CD14-positive monocyte (primary cell): Measurements from ENCODE around the gene GRAMD1A. TPM values are rescaled to one million over a fixed set of nuclear protein-coding genes. Genes with fewer than 3 reads are reported as not detected.

Source experiments
- DNase-seq, 3 donors: peaks; one replicate each; pipeline ENCODE4 v3.0.0-alpha.2; 2011 to 2022
- H2AFZ ChIP-seq: 2 replicates; pipeline ENCODE4 v1.6.0; 2012; ENCODE audit warnings: mild to moderate bottlenecking, low read depth, low read length, inconsistent platforms; ENCODE audit not compliant: insufficient read depth, poor library complexity, severe bottlenecking
- H3K27ac ChIP-seq, 2 donors: 1 replicate in 1 of 2; 2 replicates in 1 of 2; pipeline ENCODE4 v1.5.1; 2012 to 2013; ENCODE audit warnings: low read length in 2 of 2, control low read depth in 1 of 2, inconsistent platforms in 1 of 2, low read depth in 1 of 2, mild to moderate bottlenecking in 1 of 2
- H3K27me3 ChIP-seq, 2 donors: one replicate each; pipeline versions ENCODE4 v1.6.0 to v1.6.1; 2011 to 2013; ENCODE audit warnings: low read length in 2 of 2; ENCODE audit not compliant: control insufficient read depth in 2 of 2, insufficient read depth in 2 of 2
- H3K36me3 ChIP-seq, 2 donors: replicated peaks in 1 of 2; 1 replicate in 1 of 2; 2 replicates in 1 of 2; pipeline versions ENCODE4 v1.5.1 to v1.6.1; 2012 to 2013; ENCODE audit warnings: low read length in 2 of 2, control low read depth in 1 of 2, inconsistent platforms in 1 of 2, mild to moderate bottlenecking in 1 of 2; ENCODE audit not compliant: insufficient read depth in 2 of 2, control insufficient read depth in 1 of 2
- H3K4me1 ChIP-seq, 2 donors: 1 replicate in 1 of 2; 2 replicates in 1 of 2; pipeline versions ENCODE4 v1.5.1 to v1.6.1; 2012 to 2013; ENCODE audit warnings: low read length in 2 of 2, control low read depth in 1 of 2, inconsistent platforms in 1 of 2, mild to moderate bottlenecking in 1 of 2, moderate library complexity in 1 of 2; ENCODE audit not compliant: insufficient read depth in 2 of 2, control insufficient read depth in 1 of 2
- H3K4me2 ChIP-seq: replicated peaks from 2 replicates; pipeline ENCODE3; 2012; ENCODE audit warnings: low read length, moderate library complexity, mild to moderate bottlenecking; ENCODE audit not compliant: poor library complexity, severe bottlenecking; ENCODE audit errors: extremely low read depth
- H3K4me3 ChIP-seq, 3 experiments: fragments of 200-600 bp in 1 of 3; sonication (generic) in 1 of 3; replicated peaks in 1 of 3; 1 replicate in 2 of 3; 2 replicates in 1 of 3; pipeline ENCODE4 v1.5.1; 2011 to 2013; ENCODE audit warnings: low read length in 3 of 3, mild to moderate bottlenecking in 3 of 3, control low read depth in 2 of 3, low read depth in 2 of 3, inconsistent platforms in 1 of 3, moderate library complexity in 1 of 3
- H3K79me2 ChIP-seq: 2 replicates; pipeline ENCODE4 v1.6.0; 2012; ENCODE audit warnings: mild to moderate bottlenecking, control low read depth, inconsistent platforms, low read length, moderate library complexity; ENCODE audit not compliant: insufficient read depth
- H3K9ac ChIP-seq: 2 replicates; pipeline ENCODE4 v1.6.0; 2017; ENCODE audit warnings: low read length, mild to moderate bottlenecking; ENCODE audit not compliant: insufficient read depth, poor library complexity, severe bottlenecking
- H3K9me3 ChIP-seq, 2 donors: replicated peaks in 1 of 2; 1 replicate in 1 of 2; 2 replicates in 1 of 2; pipeline versions ENCODE4 v1.5.1 to v1.6.1; 2012 to 2013; ENCODE audit warnings: low read length in 2 of 2, control low read depth in 1 of 2; ENCODE audit not compliant: control insufficient read depth in 1 of 2, insufficient read depth in 1 of 2
- H4K20me1 ChIP-seq: 2 replicates; pipeline ENCODE4 v1.6.0; 2012; ENCODE audit warnings: mild to moderate bottlenecking, low read length, control low read depth, moderate library complexity; ENCODE audit not compliant: insufficient read depth
- H3K27ac Mint-ChIP-seq, 7 donors: one replicate each; pipeline ENCODE4 v1.8.0; 2020; ENCODE audit warnings: mild to moderate bottlenecking in 7 of 7, mixed read lengths in 7 of 7, moderate library complexity in 6 of 7, inconsistent platforms in 2 of 7
- H3K27me3 Mint-ChIP-seq, 3 donors: one replicate each; pipeline ENCODE4 v1.8.0; 2021 to 2022; ENCODE audit warnings: low read depth in 3 of 3, mild to moderate bottlenecking in 3 of 3, mixed read lengths in 3 of 3, moderate library complexity in 3 of 3, inconsistent platforms in 1 of 3
- H3K36me3 Mint-ChIP-seq, 2 donors: one replicate each; pipeline ENCODE4 v1.8.0; 2020; ENCODE audit warnings: mixed read lengths in 2 of 2, inconsistent platforms in 1 of 2, mild to moderate bottlenecking in 1 of 2
- H3K4me1 Mint-ChIP-seq: one replicate; pipeline ENCODE4 v1.8.0; 2020; ENCODE audit warnings: mild to moderate bottlenecking, mixed read lengths
- H3K4me3 Mint-ChIP-seq, 2 donors: one replicate each; pipeline ENCODE4 v1.8.0; 2020; ENCODE audit warnings: mild to moderate bottlenecking in 2 of 2, mixed read lengths in 2 of 2, moderate library complexity in 1 of 2
- H3K9me3 Mint-ChIP-seq, 7 donors: one replicate each; pipeline ENCODE4 v1.8.0; 2020 to 2022; ENCODE audit warnings: mixed read lengths in 7 of 7, mild to moderate bottlenecking in 6 of 7, moderate library complexity in 6 of 7, inconsistent platforms in 2 of 7
- CTCF ChIP-seq: fragments of 200-600 bp; IDR thresholded peaks from one replicate; pipeline ENCODE4 v1.8.0; 2022; ENCODE audit warnings: antibody characterized with exemption, mild to moderate bottlenecking
- WGBS: methylation state at CpG from one replicate; pipeline ENCODE4 v1.1.5; 2013; ENCODE audit warnings: missing lambda C conversion rate; ENCODE audit not compliant: insufficient coverage; 5-methylcytosine and 5-hydroxymethylcytosine counted together
- intact Hi-C, 2 donors: fragments of 100-400 bp; cut with micrococcal nuclease; formaldehyde crosslinking; loops; one replicate each; pipeline versions ENCODE4 v1.15.0 to v1.15.1; 2023
- polyA plus RNA-seq, 3 donors: library from polyadenylated mRNA; depleted of rRNA in 1 of 3; unstranded in 2 of 3; stranded (reverse) in 1 of 3; fragments of 300-500 nt in 2 of 3; fragments of >200 nt in 1 of 3; fragmentation: Illumina TruSeq in 2 of 3; gene quantifications; 1 replicate in 2 of 3; 2 replicates in 1 of 3; pipeline ENCODE4 v1.2.3, GENCODE V29; 2012 to 2021

The GRAMD1A gene
- polyA plus RNA-seq, 3 donors: 9.3 to 73.9 (median 15.1) TPM

GRCh38 chr19:35025969-35026368 lies 25.8 kb downstream of the GRAMD1A start:
- TF ChIP-seq CTCF: no peak
- no peaks in the 10 kb centered on the region for H3K79me2 ChIP-seq
- H3K36me3 Mint-ChIP-seq: peaks cover 65 to 77% of the 10 kb centered on the region in 2 donors
- no peak overlapping the region for H3K4me2 ChIP-seq
- peaks cover 21% of the 10 kb centered on the region for H4K20me1 ChIP-seq
- 99% methylated on average over 13 of the region's 21 CpGs for WGBS
- H3K4me1 ChIP-seq: peaks cover 21 to 28% of the 10 kb centered on the region in 2 donors
- H3K4me3 Mint-ChIP-seq: no peak overlapping the region
- intact Hi-C loops: no loop called here
- H3K27ac ChIP-seq: no peak overlapping the region
- peaks cover 66 to 76% of the 10 kb centered on the region in 2 donors for H3K36me3 ChIP-seq
- H3K9ac ChIP-seq: no peak overlapping the region
- H3K27me3 Mint-ChIP-seq: peaks cover 12 to 18% (median 13%) of the 10 kb centered on the region in 3 donors
- no peaks in the 10 kb centered on the region for H3K9me3 ChIP-seq
- no peak overlapping the region for H3K27ac Mint-ChIP-seq
- peaks cover 0 to 3% (median 0%) of the 10 kb centered on the region in 7 donors for H3K9me3 Mint-ChIP-seq
- H2AFZ ChIP-seq: no peak overlapping the region
- no peak overlapping the region for H3K4me3 ChIP-seq
- peaks cover 23% of the 10 kb centered on the region for H3K4me1 Mint-ChIP-seq
- H3K27me3 ChIP-seq: peaks cover 6 to 13% of the 10 kb centered on the region in 2 donors
- DNase-seq: no peak

GRCh38 chr19:35026418-35026817 lies 26.3 kb downstream of the GRAMD1A start:
- Histone ChIP-seq H3K79me2 (no peaks in the 10 kb centered on the region), H3K9ac (no peak overlapping the region), H3K4me2 (no peak overlapping the region), H2AFZ (no peak overlapping the region), H3K36me3 (peaks cover 62 to 71% of the 10 kb centered on the region in 2 donors), H3K4me1 (peaks cover 21 to 32% of the 10 kb centered on the region in 2 donors), H3K4me3 (no peak overlapping the region), H4K20me1 (peaks cover 21% of the 10 kb centered on the region), H3K27ac (no peak overlapping the region), H3K27me3 (peaks cover 7 to 18% of the 10 kb centered on the region in 2 donors), H3K9me3 (no peaks in the 10 kb centered on the region)
- intact Hi-C loops: no loop called here
- no peak for TF ChIP-seq CTCF
- H3K36me3 Mint-ChIP-seq: peaks cover 64 to 72% of the 10 kb centered on the region in 2 donors
- H3K4me1 Mint-ChIP-seq: peaks cover 27% of the 10 kb centered on the region
- H3K4me3 Mint-ChIP-seq: no peak overlapping the region
- 88% methylated on average over 3 of the region's 6 CpGs for WGBS
- peaks cover 16 to 22% (median 17%) of the 10 kb centered on the region in 3 donors for H3K27me3 Mint-ChIP-seq
- H3K9me3 Mint-ChIP-seq: peaks cover 0 to 6% (median 4%) of the 10 kb centered on the region in 7 donors
- peak overlapping the region in 1 of 7 donors; percentile 13 for H3K27ac Mint-ChIP-seq
- DNase-seq: no peak
